ENCODE data around the gene FCGR2B. TPM values are rescaled to one million over a fixed set of nuclear protein-coding genes. Genes with fewer than 3 reads are reported as not detected.
"Not testable (repeated sequence)": the region's sequence is repeated elsewhere in the genome, so short reads cannot be mapped to it uniquely, and the experiment has no call there.

The FCGR2B gene
- total RNA-seq, 1 donor from 2014 or later: 30.7 TPM

- H3K36me3 ChIP-seq; intact Hi-C loops (cut with DNase I); H3K9me3 ChIP-seq; DNase-seq; H3K27me3 ChIP-seq; H3K4me1 ChIP-seq; H3K27ac ChIP-seq; H3K4me3 ChIP-seq: not testable (repeated sequence)
- TF ChIP-seq CTCF (IDR thresholded peaks at IDR 0.05): peak; percentile 45
- ATAC-seq: peak; percentile 70
Observed at GRCh38 chr1:161647507-161648360, 15.2 kb upstream of the FCGR2B start.

- not testable (repeated sequence) for DNase-seq, H3K4me3 ChIP-seq
- peak; percentile 86 for ATAC-seq
Observed at GRCh38 chr1:161653541-161653940, 9.4 kb upstream of the FCGR2B start.

GRCh38 chr1:161653971-161654370 is 9.0 kb upstream of the FCGR2B start:
- H3K9me3 ChIP-seq; H3K4me3 ChIP-seq; H3K4me1 ChIP-seq; ATAC-seq; H3K27ac ChIP-seq; H3K36me3 ChIP-seq; intact Hi-C loops (cut with DNase I); H3K27me3 ChIP-seq; DNase-seq: not testable (repeated sequence)

More at GRCh38 chr1:161653541-161653940, 9.4 kb upstream of the FCGR2B start:
- intact Hi-C loops (cut with DNase I); H3K4me1 ChIP-seq; H3K27me3 ChIP-seq; H3K27ac ChIP-seq; H3K9me3 ChIP-seq; H3K36me3 ChIP-seq: not testable (repeated sequence)

- H3K4me1 ChIP-seq; DNase-seq; intact Hi-C loops (cut with DNase I); H3K4me3 ChIP-seq; H3K36me3 ChIP-seq; H3K27me3 ChIP-seq; H3K9me3 ChIP-seq; H3K27ac ChIP-seq: not testable (repeated sequence)
- ATAC-seq: peak; percentile 88
Observed at GRCh38 chr1:161658524-161658923, 4.4 kb upstream of the FCGR2B start.

GRCh38 chr1:161661660-161662311 is 1.2 kb upstream of the FCGR2B start:
- intact Hi-C loops (cut with DNase I); H3K9me3 ChIP-seq; H3K27ac ChIP-seq; H3K36me3 ChIP-seq; H3K4me3 ChIP-seq; H3K4me1 ChIP-seq; DNase-seq; H3K27me3 ChIP-seq: not testable (repeated sequence)
- ATAC-seq: peak; percentile 75

GRCh38 chr1:161663569-161663968 is 626 bp downstream of the FCGR2B start:
- DNase-seq; H3K4me1 ChIP-seq; ATAC-seq; H3K27ac ChIP-seq; H3K4me3 ChIP-seq; H3K27me3 ChIP-seq; H3K9me3 ChIP-seq; intact Hi-C loops (cut with DNase I); H3K36me3 ChIP-seq: not testable (repeated sequence)

- H3K27me3 ChIP-seq; H3K36me3 ChIP-seq; ATAC-seq; H3K4me1 ChIP-seq; H3K9me3 ChIP-seq; H3K27ac ChIP-seq; H3K4me3 ChIP-seq; intact Hi-C loops (cut with DNase I); DNase-seq: not testable (repeated sequence)
Observed at GRCh38 chr1:161664689-161665088, 1.7 kb downstream of the FCGR2B start.

GRCh38 chr1:161671045-161672020 is 8.4 kb downstream of the FCGR2B start:
- H3K27me3 ChIP-seq; H3K27ac ChIP-seq; H3K4me1 ChIP-seq; H3K36me3 ChIP-seq; intact Hi-C loops (cut with DNase I); H3K4me3 ChIP-seq; DNase-seq; H3K9me3 ChIP-seq: not testable (repeated sequence)
- ATAC-seq: peak; percentile 19

GRCh38 chr1:161673437-161673836 is 10.5 kb downstream of the FCGR2B start:
- H3K9me3 ChIP-seq; H3K36me3 ChIP-seq; H3K4me1 ChIP-seq; H3K27me3 ChIP-seq; H3K4me3 ChIP-seq; DNase-seq; H3K27ac ChIP-seq; ATAC-seq; intact Hi-C loops (cut with DNase I): not testable (repeated sequence)

GRCh38 chr1:161674447-161674846 is 11.5 kb downstream of the FCGR2B start:
- H3K27me3 ChIP-seq; ATAC-seq; H3K4me1 ChIP-seq; H3K27ac ChIP-seq; intact Hi-C loops (cut with DNase I); H3K9me3 ChIP-seq; H3K36me3 ChIP-seq; H3K4me3 ChIP-seq; DNase-seq: not testable (repeated sequence)

GRCh38 chr1:161674908-161675307 is 12.0 kb downstream of the FCGR2B start:
- H3K27me3 ChIP-seq; H3K4me3 ChIP-seq; H3K9me3 ChIP-seq; H3K36me3 ChIP-seq; DNase-seq; intact Hi-C loops (cut with DNase I); H3K4me1 ChIP-seq; ATAC-seq; H3K27ac ChIP-seq: not testable (repeated sequence)

Data from upper lobe of right lung (tissue), 1 donor.